GM19463 (cell line): Measurements from ENCODE around the gene WFDC13.
"Not testable (repeated sequence)": the region's sequence is repeated elsewhere in the genome, so short reads cannot be mapped to it uniquely, and the experiment has no call there.

Experiments used
- ATAC-seq: cut with Tn5 transposase; IDR thresholded peaks from one replicate; pipeline ENCODE4 v1.9.1; 2021; ENCODE audit warnings: mild to moderate bottlenecking, moderate library complexity; ENCODE audit not compliant: unreplicated experiment

The WFDC13 gene, protein sequence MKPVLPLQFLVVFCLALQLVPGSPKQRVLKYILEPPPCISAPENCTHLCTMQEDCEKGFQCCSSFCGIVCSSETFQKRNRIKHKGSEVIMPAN

DNA sequence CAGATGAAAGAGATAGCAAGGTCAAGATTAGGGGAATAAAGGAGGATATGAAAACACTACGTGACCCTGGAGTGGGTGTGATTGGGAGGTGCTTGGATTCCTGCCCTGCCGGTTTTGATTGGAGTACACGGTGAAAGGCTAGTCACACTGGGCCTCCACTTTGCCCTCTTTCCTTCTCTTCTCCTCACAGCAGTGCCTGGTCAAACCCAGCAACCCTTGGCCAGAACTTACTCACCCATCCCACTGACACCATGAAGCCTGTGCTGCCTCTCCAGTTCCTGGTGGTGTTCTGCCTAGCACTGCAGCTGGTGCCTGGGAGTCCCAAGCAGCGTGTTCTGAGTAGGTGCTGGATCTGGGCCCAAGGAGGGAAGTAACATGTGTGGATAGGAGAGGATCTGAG, at the start of gene WFDC13:
TSS of gene WFDC13 (plus strand) at position 166 of the 400 bp plus-strand sequence. CDS start at position 252, 86 bp downstream.
- ATAC-seq = no peak

DNA sequence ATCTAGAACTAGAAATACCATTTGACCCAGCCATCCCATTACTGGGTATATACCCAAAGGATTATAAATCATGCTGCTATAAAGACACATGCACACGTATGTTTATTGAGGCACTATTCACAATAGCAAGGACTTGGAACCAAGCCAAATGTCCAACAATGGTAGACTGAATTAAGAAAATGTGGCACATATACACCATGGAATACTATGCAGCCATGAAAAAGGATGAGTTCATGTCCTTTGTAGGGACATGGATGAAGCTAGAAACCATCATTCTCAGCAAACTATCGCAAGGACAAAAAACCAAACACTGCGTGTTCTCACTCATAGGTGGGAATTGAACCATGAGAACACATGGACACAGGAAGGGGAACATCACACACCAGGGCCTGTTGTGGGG, 44.8 kb upstream of the WFDC13 start:
- ATAC-seq = not testable (repeated sequence)

DNA sequence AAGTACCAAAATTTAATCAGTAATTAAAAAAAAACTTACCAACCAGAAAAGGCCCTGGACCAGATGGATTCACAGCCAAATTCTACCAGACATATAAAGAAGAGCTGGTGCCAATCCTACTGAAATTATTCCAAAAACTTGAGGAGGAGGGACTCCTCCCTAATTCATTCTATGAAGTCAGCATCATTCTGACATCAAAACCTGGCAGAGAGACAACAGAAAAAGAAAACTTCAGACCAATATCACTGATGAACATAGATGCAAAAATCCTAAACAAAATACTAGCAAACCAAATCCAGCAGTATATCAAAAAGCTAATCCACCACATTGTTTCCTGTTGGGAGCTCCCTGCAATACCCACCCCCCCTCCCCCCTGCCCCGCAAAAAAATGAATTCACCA, 31.7 kb upstream of the WFDC13 start, which contains the start of gene WFDC11:
TSS of gene WFDC11 (minus strand) at position 101 of the 400 bp plus-strand sequence. CDS start 19,639 bp downstream, outside the sequence.
- ATAC-seq = no peak

DNA sequence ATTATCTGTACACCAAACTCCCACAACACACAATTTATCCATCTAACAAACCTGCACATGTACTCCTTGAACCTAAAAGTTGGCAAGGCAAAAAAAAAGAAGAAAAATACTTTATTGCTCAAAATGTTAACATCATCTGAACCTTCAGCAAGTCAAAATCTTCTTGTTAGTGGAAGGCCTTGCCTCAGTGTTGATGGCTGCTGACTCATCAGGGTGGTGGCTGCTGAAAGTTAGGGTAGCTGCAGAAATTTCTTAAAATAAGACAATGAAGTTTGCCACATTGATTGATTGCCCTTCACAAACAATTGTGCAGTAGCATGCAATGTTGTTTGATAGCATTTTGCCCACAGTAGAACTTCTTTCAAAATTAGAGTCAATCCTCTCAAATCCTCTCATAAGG, 29.1 kb upstream of the WFDC13 start:
- no peak for ATAC-seq

DNA sequence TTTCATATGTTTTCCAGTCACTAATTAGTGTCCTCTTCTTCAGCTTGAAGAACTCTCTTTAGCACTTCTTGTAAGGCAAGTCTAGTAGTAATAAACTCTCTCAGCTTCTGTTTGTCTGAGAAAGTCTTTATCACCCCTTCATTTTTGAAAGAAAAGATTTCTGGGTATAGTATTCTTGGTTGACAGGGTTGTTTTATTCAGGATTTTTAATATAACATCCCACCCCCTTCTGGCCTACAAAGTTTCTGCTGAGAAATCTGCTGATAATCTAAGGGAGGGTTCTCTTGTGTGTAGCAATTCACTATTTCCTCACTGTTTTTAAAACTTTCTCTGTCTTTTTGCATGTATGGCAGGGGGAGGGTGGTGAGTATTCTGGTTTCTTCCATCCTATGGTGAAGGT, 22.2 kb upstream of the WFDC13 start:
- no peak for ATAC-seq

DNA sequence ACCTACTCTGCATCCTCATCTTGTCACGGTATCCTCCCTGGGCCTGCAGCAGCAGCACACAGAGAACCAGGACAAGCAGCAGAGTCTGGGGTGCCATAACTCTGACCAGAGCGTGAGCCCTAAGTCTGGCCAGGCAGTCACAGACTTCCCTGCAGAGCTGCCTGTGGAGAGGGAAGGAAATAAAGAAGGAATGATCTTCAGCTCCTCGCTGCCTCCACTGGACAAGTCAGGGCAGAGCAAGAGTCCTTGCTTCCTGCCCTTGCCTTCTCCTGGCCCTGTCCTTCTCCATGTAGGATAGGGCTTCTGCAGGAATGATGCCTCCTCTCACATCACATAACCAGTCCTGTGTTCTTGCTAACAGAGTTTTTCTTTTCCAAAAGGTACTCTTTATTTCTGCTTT, 15.9 kb upstream of the WFDC13 start:
- ATAC-seq = no peak

DNA sequence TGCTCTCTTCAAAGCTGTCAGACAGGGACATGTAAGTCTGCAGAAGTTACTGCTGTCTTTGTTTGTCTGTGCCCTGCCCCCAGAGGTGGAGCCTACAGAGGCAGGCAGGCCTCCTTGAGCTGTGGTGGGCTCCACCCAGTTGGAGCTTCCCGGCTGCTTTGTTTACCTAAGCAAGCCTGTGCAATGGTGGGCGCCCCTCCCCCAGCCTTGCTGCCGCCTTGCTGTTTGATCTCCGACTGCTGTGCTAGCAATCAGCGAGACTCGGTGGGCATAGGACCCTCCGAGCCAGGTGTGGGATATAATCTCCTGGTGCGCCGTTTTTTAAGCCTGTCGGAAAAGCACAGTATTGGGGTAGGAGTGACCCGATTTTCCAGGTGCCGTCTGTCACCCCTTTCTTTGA, 8.5 kb upstream of the WFDC13 start:
- ATAC-seq = not testable (repeated sequence)

DNA sequence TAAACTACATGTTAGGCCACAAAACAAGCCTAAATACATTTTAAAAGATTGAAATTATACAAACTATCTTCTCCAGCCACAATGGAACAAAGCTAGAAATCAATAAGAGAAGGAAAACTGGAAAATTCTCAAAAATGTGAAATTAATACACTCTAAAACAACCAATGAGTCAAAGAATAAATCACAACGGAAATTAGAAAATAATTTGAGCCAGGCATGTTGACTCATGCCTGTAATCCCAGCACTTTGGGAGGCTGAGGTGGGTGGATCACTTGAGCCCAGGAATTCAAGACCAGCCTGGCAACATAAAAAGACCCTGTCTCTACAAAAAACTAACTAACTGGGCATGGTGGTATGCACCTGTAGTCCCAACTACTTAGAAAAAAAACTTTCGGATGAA, 6.3 kb upstream of the WFDC13 start:
- ATAC-seq = no peak

DNA sequence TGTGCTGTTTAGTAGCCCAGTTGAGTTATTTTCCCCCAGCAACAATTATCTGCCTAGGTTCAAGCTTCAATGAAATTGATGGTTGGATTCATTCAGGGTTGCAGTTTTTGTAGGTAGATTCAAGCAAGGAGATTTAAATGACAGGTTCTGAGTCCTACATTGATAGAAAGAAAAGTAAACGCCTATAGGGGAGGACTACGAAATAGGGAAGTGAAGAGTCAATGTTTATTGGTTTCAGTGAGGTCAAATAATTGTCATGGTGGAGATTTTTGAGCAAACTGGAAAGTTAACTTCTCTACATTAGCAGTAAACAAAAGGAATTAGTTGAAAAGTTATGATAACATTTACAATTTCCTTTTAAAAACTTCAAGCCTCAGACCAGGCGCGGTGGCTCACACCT, 734 bp upstream of the WFDC13 start:
- no peak for ATAC-seq

DNA sequence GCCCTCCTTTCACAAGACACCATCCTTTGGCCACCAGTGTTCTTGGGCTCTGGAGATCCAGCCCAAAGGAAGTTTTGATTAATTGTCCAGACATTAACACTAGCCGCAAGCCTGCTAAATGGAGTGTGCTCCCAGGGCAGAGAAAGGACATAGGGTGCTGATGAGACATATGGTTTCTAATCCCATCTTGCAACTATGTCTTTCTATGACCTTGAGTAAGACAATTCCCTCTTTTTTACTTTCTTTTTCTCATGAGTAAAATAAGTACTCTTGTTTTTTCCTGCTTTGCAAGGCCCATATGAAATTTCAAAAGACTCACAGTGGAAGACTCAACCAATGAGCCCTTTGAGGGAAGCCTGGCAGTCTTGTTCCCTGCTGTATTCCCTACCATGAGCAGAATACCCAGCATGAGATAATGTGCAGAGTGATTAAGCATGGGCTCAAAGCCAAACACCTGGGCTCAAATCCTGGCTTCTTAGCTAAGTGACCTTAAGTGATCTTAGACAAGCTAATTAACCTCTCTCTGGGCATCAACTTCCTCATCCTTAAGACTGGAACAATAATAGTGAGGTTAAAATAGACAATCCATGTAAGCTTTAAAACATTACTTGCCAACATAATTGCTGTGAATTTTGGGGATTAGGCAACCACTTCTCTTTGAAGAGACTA, 3.3 kb downstream of the WFDC13 start, which contains the start of gene WFDC10B:
TSS of gene WFDC10B (minus strand) at position 51 of the 669 bp plus-strand sequence. CDS start 19,027 bp downstream, outside the sequence.
- no peak for ATAC-seq

DNA sequence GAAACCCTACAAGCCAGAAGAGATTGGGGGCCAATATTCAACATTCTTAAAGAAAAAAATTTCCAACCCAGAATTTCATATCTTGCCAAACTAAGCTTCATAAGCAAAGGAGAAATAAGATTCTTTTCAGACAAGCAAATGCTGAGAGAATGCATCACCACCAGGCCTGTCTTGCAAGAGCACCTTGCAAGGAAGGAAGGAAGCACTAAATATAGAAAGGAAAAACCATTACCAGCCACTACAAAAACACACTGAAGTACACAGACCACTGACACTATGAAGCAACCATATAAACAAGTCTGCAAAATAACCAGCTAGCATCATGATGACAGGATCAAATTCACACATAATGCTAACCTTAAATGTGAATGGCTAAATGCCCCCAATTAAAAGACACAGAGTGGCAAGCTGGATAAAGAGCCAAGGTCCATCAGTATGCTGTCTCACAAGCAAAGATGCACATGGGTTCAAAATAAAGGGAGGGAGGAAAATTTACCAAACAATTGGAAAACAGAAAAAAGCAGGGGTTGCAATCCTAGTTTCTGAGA, 14.4 kb downstream of the WFDC13 start:
- not testable (repeated sequence) for ATAC-seq

DNA sequence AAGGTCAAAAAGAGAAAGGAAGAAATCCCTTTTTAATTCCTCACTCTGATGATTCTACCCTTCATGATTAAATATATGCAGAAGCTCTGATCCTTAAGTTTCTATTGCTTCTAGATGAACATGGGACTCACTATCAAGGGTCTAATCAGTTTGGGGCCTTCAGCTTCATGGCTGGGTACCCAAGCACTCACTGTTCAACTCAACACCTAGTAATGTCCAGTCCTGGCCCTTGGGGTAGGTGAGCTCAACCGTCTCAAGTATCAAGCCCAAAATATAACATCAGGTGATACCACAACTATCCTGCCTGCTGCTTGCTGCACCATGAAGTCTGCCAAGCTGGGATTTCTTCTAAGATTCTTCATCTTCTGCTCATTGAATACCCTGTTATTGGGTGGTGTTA, 20.2 kb downstream of the WFDC13 start, which contains the start of gene SPINT4:
TSS of gene SPINT4 (plus strand) at position 301 of the 400 bp plus-strand sequence. CDS start at position 322, 21 bp downstream.
- ATAC-seq = no peak

DNA sequence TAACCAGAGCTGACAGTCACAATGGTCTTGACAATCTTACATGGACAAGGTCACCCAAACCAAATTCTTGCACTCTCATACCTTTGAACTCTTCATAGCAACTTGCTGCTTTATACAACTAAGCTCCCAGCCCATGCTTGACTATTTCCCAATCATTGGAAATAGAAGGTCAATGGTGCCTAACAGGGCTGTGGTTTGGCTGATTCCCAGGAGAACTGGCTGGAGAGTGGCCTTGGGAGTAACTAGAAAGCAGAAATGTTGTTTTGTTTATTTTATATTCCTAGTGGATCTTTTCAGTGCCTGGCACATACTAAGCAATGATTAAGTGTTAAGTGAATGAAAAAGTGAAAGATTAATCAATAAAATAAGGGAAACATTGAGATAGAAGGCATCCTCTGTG, 23.3 kb downstream of the WFDC13 start:
- ATAC-seq = no peak

DNA sequence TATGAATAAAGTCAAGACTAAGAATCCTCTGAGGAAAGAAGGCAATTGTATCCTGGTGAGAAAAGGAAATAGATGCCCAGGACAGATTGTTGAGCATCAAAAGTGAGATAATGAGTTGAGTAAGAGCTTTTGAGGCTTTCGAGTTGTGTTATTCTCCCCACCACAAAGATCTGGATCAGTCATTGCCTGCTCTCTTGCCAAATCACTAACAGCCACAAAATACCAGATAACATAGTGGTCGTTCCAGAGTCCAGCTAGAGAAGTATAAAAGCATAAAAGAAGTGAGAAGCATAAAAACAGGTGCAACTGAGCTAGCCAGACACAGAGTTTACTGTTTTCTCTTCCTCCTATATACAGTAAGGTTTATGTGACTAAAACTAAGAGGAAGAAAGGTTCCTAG, 25.2 kb downstream of the WFDC13 start:
- no peak for ATAC-seq

DNA sequence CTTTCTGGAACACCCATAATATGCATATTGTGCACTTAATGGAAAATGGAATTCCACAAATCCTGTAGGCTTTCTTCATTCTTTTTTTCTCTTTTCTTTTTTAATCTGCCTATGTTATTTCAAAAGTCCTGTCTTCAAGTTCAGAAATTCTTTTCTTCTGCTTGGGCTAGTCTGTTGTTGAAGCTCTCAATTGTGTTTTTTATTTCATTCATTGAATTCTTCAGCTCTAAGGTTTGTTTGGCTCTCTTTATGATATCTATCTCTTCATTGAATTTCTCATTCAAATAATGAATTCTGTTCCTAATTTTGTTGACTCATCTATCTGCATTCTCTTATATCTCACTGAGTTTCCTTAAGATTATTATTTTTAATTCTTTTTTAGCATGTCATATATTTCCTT, 30.4 kb downstream of the WFDC13 start:
- ATAC-seq = no peak

DNA sequence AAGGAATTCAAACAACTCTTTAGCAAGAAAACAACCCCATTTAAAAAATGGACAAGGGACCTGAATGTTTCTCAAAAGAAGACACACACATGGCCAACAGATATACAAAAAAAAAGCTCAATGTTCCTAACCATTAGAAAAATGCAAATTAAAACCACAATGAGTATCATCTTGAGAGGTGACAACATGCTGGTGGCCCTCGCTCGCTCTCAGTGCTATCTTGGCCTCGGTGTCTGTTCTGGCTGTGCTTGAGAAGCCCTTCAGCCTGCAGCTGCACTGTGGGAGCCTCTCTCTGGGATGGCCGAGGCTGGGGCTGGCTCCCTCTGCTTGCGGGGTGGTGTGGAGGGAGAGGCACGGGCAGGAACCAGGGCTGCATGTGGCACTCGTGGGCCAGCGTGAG, 33.7 kb downstream of the WFDC13 start:
- ATAC-seq = no peak

DNA sequence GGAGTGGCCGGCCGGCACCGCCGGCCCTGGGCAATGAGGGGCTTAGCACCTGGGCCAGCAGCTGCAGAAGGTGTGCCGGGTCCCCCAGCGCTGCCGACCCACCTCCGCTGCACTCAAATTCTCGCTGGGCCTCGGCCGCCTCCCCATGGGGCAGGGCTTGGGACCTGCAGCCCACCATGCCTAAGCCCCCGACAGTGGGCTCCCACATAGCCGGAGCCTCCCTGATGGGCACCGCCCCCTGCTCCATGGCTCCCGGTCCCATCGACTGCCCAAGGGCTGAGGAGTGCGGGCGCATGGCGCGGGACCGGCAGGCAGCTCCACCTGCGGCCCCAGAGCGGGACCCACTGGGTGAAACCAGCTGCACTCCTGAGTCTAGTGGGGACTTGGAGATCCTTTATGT, 34.1 kb downstream of the WFDC13 start:
- ATAC-seq = no peak

DNA sequence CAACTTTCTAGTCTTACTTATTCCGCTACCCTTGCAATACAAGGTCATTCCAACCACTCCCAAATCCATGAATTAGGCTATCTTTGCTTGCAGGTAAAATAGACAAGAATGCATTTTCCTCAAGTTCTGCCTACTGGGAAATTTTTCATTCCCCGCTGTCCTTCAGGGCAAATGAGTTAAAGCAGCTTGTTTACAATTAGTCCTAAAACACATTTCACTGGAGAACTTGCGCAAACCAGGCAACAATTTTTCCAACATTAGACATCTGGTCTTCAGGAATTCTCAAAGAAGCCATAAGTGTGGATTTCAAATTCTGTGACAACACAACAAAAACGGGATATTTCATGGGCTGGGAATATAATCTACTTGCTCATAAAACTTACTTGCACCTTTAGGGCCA, 40.8 kb downstream of the WFDC13 start:
- ATAC-seq = no peak

DNA sequence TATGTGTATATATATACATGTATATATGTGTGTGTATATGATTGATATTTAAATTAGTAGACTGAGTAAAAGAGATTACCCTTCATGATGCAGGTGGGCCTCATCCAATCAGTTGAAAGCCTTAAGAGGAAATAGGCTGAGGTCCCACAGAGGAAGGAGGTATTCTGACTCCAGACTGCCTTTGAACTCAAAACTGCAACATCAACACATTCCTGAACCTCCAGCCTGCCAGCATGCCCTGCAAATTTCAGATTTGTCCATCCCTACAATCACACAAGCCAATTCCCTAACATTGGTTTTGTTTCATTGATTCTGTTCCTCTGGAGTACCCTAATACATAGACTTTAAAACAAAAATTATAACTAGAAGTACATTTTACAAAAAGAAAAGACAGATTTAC, 43.2 kb downstream of the WFDC13 start:
- ATAC-seq = no peak

DNA sequence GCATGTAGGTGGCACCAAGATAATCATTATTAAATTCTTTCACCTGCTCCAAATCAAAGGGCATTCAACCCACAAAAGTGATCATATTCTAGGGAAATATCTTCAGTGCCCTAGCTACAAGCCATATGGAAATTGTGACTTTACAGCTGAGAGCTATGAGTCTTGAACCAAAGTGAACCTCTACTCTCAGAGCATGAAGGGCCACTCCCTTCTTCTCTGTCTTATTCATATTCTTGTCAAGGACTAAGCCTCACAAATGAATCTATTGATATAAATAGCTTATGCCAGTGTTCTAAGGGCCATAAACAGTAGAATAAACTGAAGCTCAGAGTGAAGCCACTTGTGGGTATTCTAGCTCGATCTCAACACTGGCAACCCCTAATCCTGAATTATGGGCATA, 49.9 kb downstream of the WFDC13 start:
- no peak for ATAC-seq

DNA sequence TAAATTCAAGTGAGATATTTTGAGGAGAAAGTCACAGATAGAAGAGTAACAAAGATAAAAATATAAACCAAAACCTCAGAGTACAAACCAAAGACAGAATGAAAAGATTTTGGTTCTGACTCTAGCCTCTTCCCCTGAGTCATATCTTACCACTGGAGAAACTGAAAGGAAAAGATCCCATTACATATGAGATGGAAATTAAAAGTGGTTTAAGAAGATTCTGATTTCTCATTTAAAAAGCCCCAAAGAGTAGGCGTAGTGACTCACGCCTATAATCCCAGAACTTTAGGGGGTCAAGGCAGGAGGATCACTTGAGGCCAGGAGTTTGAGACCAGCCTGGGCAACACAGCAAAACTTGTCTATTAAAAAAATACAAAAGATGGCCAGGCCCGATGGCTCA, 50.9 kb downstream of the WFDC13 start:
- no peak for ATAC-seq

DNA sequence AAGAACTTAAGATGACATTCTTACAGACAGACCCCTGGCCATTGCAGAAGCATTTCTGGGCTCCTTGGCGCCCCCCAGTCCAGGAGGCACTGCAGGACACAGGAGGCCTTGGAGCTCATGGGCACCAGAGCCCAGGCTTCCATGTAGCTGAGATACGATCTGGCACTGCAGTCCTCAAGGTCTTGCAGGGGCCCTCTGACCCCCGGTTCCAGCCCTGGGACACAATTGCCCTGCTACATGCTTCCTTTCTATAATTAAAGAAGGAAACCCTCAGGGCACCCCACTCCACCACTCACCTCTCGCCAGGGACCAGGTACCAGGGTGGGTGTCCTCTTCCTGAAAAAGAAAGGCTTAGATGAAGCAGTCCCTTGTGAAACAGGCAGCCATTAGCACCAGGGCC, 56.3 kb downstream of the WFDC13 start:
- ATAC-seq = no peak
